K562 (cell line): ENCODE data around the gene CEACAM8. TPM values are rescaled to one million over a fixed set of nuclear protein-coding genes. Genes with fewer than 3 reads are reported as not detected.

Source experiments
- ATAC-seq: fragments of 200-7000 bp; cut with Tn5 transposase; 3 replicates; pipeline ENCODE4 v1.9.1; 2020; ENCODE audit warnings: moderate library complexity
- BruUV-seq: library from RNA; stranded (reverse); fragments of 400-500 nt; replicated peaks from 2 replicates; lab custom pipeline; 2021; lab: Mats Ljungman, UMichigan
- CTCF ChIA-PET: fragments of 300-600 bp; formaldehyde crosslinking; extraction: SDS; loops from one replicate; lab custom pipeline; 2021; ENCODE audit warnings: low intra/inter-chr PET ratio; lab: Yijun Ruan, JAX
- POLR2A ChIA-PET: fragments of 300-600, 350-650 bp; sonication (Branson Sonifier 250); formaldehyde crosslinking; extraction: SDS; loops from one replicate; lab custom pipeline; 2021; ENCODE audit warnings: antibody characterized with exemption, inconsistent platforms; lab: Yijun Ruan, JAX
- DNase-seq, 4 experiments: peaks; one replicate each; pipeline versions ENCODE4 v3.0.0 to v3.0.0-alpha.2; 2011 to 2018; ENCODE audit warnings: low spot score in 3 of 4, mixed read lengths in 3 of 4; ENCODE audit errors: extremely low read depth in 1 of 4
- FAIRE-seq: peaks from 2 replicates; lab custom pipeline; 2011; peaks lifted over from hg19 to GRCh38; lab: Jason Lieb, UNC
- H2AFZ ChIP-seq: 2 replicates; pipeline ENCODE4 v1.6.0; 2011; ENCODE audit warnings: low read depth, low read length, control low read depth, inconsistent platforms
- H3K27ac ChIP-seq: fragments of 200-600 bp; 3 replicates; pipeline ENCODE4 v1.8.0; 2011; ENCODE audit warnings: low read depth, mild to moderate bottlenecking, control low read depth, inconsistent platforms, low read length, moderate library complexity, mixed read lengths; ENCODE audit errors: extremely low read depth
- H3K27me3 ChIP-seq, 2 experiments: fragments of 300-600 bp in 1 of 2; 2 replicates in 1 of 2; 3 replicates in 1 of 2; pipeline versions ENCODE4 v1.6.0 to v1.8.0; 2011; ENCODE audit warnings: inconsistent platforms in 2 of 2, low read length in 2 of 2, mild to moderate bottlenecking in 1 of 2, mixed read lengths in 1 of 2, moderate library complexity in 1 of 2; ENCODE audit not compliant: control insufficient read depth in 2 of 2, insufficient read depth in 2 of 2
- H3K36me3 ChIP-seq: fragments of 300-600 bp; 3 replicates; pipeline ENCODE4 v1.8.0; 2011; ENCODE audit warnings: mild to moderate bottlenecking, low read length, inconsistent platforms; ENCODE audit not compliant: control insufficient read depth, insufficient read depth
- H3K4me1 ChIP-seq, 2 experiments: fragments of 200-600 bp in 1 of 2; replicated peaks in 1 of 2; 2 replicates in 1 of 2; 3 replicates in 1 of 2; pipeline versions ENCODE4 v1.5.1 to v1.8.0; 2011; ENCODE audit warnings: inconsistent platforms in 2 of 2, low read length in 2 of 2, mild to moderate bottlenecking in 1 of 2, mixed read lengths in 1 of 2, moderate library complexity in 1 of 2; ENCODE audit not compliant: control insufficient read depth in 2 of 2, insufficient read depth in 2 of 2
- H3K4me2 ChIP-seq: 2 replicates; pipeline ENCODE4 v1.6.1; 2011; ENCODE audit warnings: low read length, control low read depth, inconsistent platforms, mixed read lengths; ENCODE audit not compliant: insufficient read depth
- H3K4me3 ChIP-seq: fragments of 200-600 bp; sonication (generic), shearing (Covaris generic); 2 replicates; pipeline ENCODE4 v1.5.1; 2016; ENCODE audit warnings: control low read depth, inconsistent platforms
- H3K79me2 ChIP-seq: fragments of 200-600 bp; 3 replicates; pipeline ENCODE4 v1.8.0; 2011; ENCODE audit warnings: low read length, inconsistent platforms; ENCODE audit not compliant: control insufficient read depth, insufficient read depth
- H3K9ac ChIP-seq, 2 experiments: 2 replicates each; pipeline versions ENCODE4 v1.6.0 to v1.6.1; 2011; ENCODE audit warnings: low read depth in 2 of 2, low read length in 2 of 2, control low read depth in 1 of 2, inconsistent platforms in 1 of 2, mild to moderate bottlenecking in 1 of 2, mixed read lengths in 1 of 2; ENCODE audit not compliant: insufficient read depth in 1 of 2
- H3K9me1 ChIP-seq: one replicate; pipeline ENCODE4 v1.6.0; 2011; ENCODE audit warnings: inconsistent platforms, mild to moderate bottlenecking, low read length, moderate library complexity; ENCODE audit not compliant: control insufficient read depth, insufficient read depth
- H3K9me3 ChIP-seq: replicated peaks from 2 replicates; pipeline ENCODE4 v1.5.1; 2011; ENCODE audit warnings: low read depth, low read length, inconsistent platforms; ENCODE audit not compliant: control insufficient read depth, insufficient read depth
- H4K20me1 ChIP-seq: replicated peaks from 2 replicates; pipeline ENCODE4 v1.6.1; 2011; ENCODE audit warnings: low read length, inconsistent platforms, mixed read lengths; ENCODE audit not compliant: control insufficient read depth, insufficient read depth
- CHD2 ChIP-seq: IDR thresholded peaks from 2 replicates; pipeline ENCODE4 v1.6.1; 2011; ENCODE audit warnings: low read depth, low read length
- EGR1 ChIP-seq: fragments of 450-650 bp; conservative IDR thresholded peaks from 2 replicates; pipeline ENCODE4 v1.6.1; 2017; ENCODE audit warnings: mild to moderate bottlenecking
- HNRNPUL1 ChIP-seq: fragments of 200-400 bp; formaldehyde crosslinking; IDR thresholded peaks from 2 replicates; pipeline ENCODE4 v1.6.1; 2017; ENCODE audit warnings: low read length
- JUNB ChIP-seq: fragments of 450-650 bp; formaldehyde crosslinking; conservative IDR thresholded peaks from 2 replicates; pipeline ENCODE4 v1.4.0; 2020; ENCODE audit warnings: mild to moderate bottlenecking
- PHB ChIP-seq: fragments of 250-450 bp; sonication (Bioruptor Pico); IDR thresholded peaks from 2 replicates; pipeline ENCODE4 v1.5.0; 2021
- YY1 ChIP-seq, 3 experiments: IDR thresholded peaks; 2 replicates each; pipeline ENCODE4 v1.6.1; 2011; ENCODE audit warnings: low read length in 2 of 3, mild to moderate bottlenecking in 2 of 3, moderate library complexity in 2 of 3, borderline replicate concordance in 1 of 3, control low read depth in 1 of 3, low read depth in 1 of 3; ENCODE audit not compliant: insufficient read depth in 3 of 3, insufficient replicate concordance in 2 of 3, control insufficient read depth in 1 of 3, insufficient read length in 1 of 3; ENCODE audit errors: extremely low read depth in 1 of 3
- ZNF24 ChIP-seq: fragments of 450-650 bp; IDR thresholded peaks from 2 replicates; pipeline ENCODE4 v1.6.1; 2016
- ZNF696 ChIP-seq: fragments of 250-450 bp; sonication (Bioruptor Pico); conservative IDR thresholded peaks from 2 replicates; pipeline ENCODE4 v1.4.0; 2020; ENCODE audit warnings: mild to moderate bottlenecking, moderate library complexity
- ZSCAN29 ChIP-seq: fragments of 450-650 bp; IDR thresholded peaks from 2 replicates; pipeline ENCODE4 v1.6.1; 2017
- WGBS: fragments of 100-300 bp; shearing (Covaris generic); methylation state at CpG from one replicate; pipeline ENCODE4 v1.1.6; 2016; ENCODE audit warnings: low coverage, mixed read lengths; ENCODE audit not compliant: insufficient coverage; ENCODE audit errors: missing lambda C conversion rate; 5-methylcytosine and 5-hydroxymethylcytosine counted together
- in situ Hi-C: fragments of 300-500 bp; cut with MboI; formaldehyde crosslinking; loops from 4 replicates; pipeline ENCODE4 v1.15.0; 2018; ENCODE audit warnings: inconsistent platforms, mixed read lengths
- intact Hi-C: fragments of 100-400 bp; cut with micrococcal nuclease; formaldehyde crosslinking; loops from 2 replicates; pipeline ENCODE4 v1.14.2; 2022
- polyA plus RNA-seq, 8 experiments: library from polyadenylated mRNA; depleted of rRNA in 4 of 8; stranded (reverse) in 5 of 8; unstranded in 3 of 8; fragments of >200 nt; fragmentation: Nextera tagmentation in 2 of 8; fragmentation: Illumina TruSeq in 1 of 8; extraction: Ambion mirVana in 2 of 8; extraction: Trizol in 1 of 8; gene quantifications; 2 replicates each; pipeline versions ENCODE4 v1.2.1 to v1.2.3, GENCODE V29; 2011 to 2014; ENCODE audit warnings: inconsistent platforms in 1 of 8, missing spikeins in 1 of 8
- total RNA-seq, 7 experiments: library from RNA; depleted of rRNA in 6 of 7; stranded (reverse); fragments of >200 nt in 6 of 7; fragmentation: Illumina TruSeq in 2 of 7; extraction: Trizol in 2 of 7; gene quantifications; 2 replicates each; pipeline versions ENCODE4 v1.2.1 to v1.2.3, GENCODE V29; 2011 to 2021; ENCODE audit warnings: low replicate concordance in 1 of 7

Gene CEACAM8
- total and polyA plus RNA-seq, 9 of the 15 experiments (the other 6 are each of a cell fraction or from before 2014, with no cell fraction given) = not detected

- intact Hi-C loops = no loop called here
- Histone ChIP-seq H3K36me3 (no peaks in the 10 kb centered on the region), H3K4me2 (no peak overlapping the region), H3K27ac (no peak overlapping the region), H3K4me3 (no peak overlapping the region), H3K9ac (no peak overlapping the region), H3K4me1 (no peaks in the 10 kb centered on the region; a peak in 1 of 5 replicates), H3K79me2 (no peaks in the 10 kb centered on the region)
- CTCF ChIA-PET = no interaction called here
- POLR2A ChIA-PET = no interaction called here
- WGBS = 9% methylated on average over 3 of the region's 3 CpGs
- TF ChIP-seq PHB (CRISPR knock-in tag) = no peak
- no peak for TF ChIP-seq ZNF24
- no peak for TF ChIP-seq YY1 (IDR thresholded peaks at IDR 0.05; ENCODE audit: borderline replicate concordance in 1 of 3, control insufficient read depth in 1 of 3, extremely low read depth in 1 of 3, insufficient read depth in 3 of 3, insufficient read length in 1 of 3, insufficient replicate concordance in 2 of 3, low read depth in 1 of 3, low read length in 2 of 3)
- TF ChIP-seq ZSCAN29 = no peak
- no peak for TF ChIP-seq CHD2
- TF ChIP-seq HNRNPUL1 = no peak
- TF ChIP-seq JUNB (CRISPR knock-in tag) = no peak
- TF ChIP-seq EGR1 = no peak
- no peak for TF ChIP-seq ZNF696
- TF ChIP-seq, all 486 proteins: peak for 0
- Histone ChIP-seq H3K9me3 (no peaks in the 10 kb centered on the region; the same call in 1 of the 2 replicates), H3K9me1 (no peaks in the 10 kb centered on the region), H3K27me3 (peaks cover 11 to 13% of the 10 kb centered on the region in 2 experiments; a peak in 3 of 5 replicates), H4K20me1 (no peaks in the 10 kb centered on the region), H2AFZ (no peak overlapping the region)
- ATAC-seq (no peak), FAIRE-seq (no peak), DNase-seq (no peak)
- BruUV-seq = no TSS peak
- in situ Hi-C loops = loop anchor here (25.0 kb wide), 1 partner anchor 419 kb away; no protein-coding TSS in a partner anchor
These were observed 63.4 kb downstream of the CEACAM8 start for GRCh38 chr19:42531313-42531712.

Other genes with a start within 250 kb of the CEACAM8 start
- gene CNFN, start 204.6 kb downstream of the CEACAM8 start, total RNA-seq (2014; rRNA removed) = 0.94 TPM in 1 of 2 replicates, not detected in the other
- gene CNFN, start 204.6 kb downstream of the CEACAM8 start, total RNA-seq (2014; rRNA removed; fragmentation: Illumina TruSeq; extraction: Trizol) = not detected in 2 replicates
- gene CNFN, start 204.6 kb downstream of the CEACAM8 start, total RNA-seq (2015; rRNA removed; fragmentation: Illumina TruSeq; extraction: Trizol) = not detected in 2 replicates
- gene CNFN, start 204.6 kb downstream of the CEACAM8 start, total RNA-seq (2021) = 0.35 TPM in 1 of 2 replicates, not detected in the other
- gene CNFN, start 204.6 kb downstream of the CEACAM8 start, polyA plus RNA-seq (2011; rRNA removed) = 0.18 TPM in 1 of 2 replicates, not detected in the other
- 0.47 TPM in 1 of 2 replicates, not detected in the other for gene CNFN, start 204.6 kb downstream of the CEACAM8 start, polyA plus RNA-seq (2014; fragmentation: Illumina TruSeq; extraction: Trizol)
- under 1 TPM in 1 of 2 experiments, not detected in 1; 0.18 TPM for gene CNFN, start 204.6 kb downstream of the CEACAM8 start, polyA plus RNA-seq (2014; fragmentation: Nextera tagmentation; extraction: Ambion mirVana)
- gene CNFN, start 204.6 kb downstream of the CEACAM8 start, polyA plus RNA-seq (2014; rRNA removed) = 0.52 and 1.8 TPM in 2 replicates
- gene LIPE, start 167.5 kb downstream of the CEACAM8 start, total RNA-seq (2014; rRNA removed) = not detected in 2 replicates
- gene LIPE, start 167.5 kb downstream of the CEACAM8 start, total RNA-seq (2014; rRNA removed; fragmentation: Illumina TruSeq; extraction: Trizol) = not detected in 2 replicates
- gene LIPE, start 167.5 kb downstream of the CEACAM8 start, total RNA-seq (2015; rRNA removed; fragmentation: Illumina TruSeq; extraction: Trizol) = not detected in 2 replicates
- gene LIPE, start 167.5 kb downstream of the CEACAM8 start, total RNA-seq (2021) = 0.22 and 0.27 TPM in 2 replicates
- not detected in 2 replicates for gene LIPE, start 167.5 kb downstream of the CEACAM8 start, polyA plus RNA-seq (2011; rRNA removed)
- not detected in 2 replicates for gene LIPE, start 167.5 kb downstream of the CEACAM8 start, polyA plus RNA-seq (2014; fragmentation: Illumina TruSeq; extraction: Trizol)
- gene LIPE, start 167.5 kb downstream of the CEACAM8 start, polyA plus RNA-seq (2014; fragmentation: Nextera tagmentation; extraction: Ambion mirVana) = not detected
- not detected in 2 replicates for gene LIPE, start 167.5 kb downstream of the CEACAM8 start, polyA plus RNA-seq (2014; rRNA removed)
- gene CXCL17, start 152.0 kb downstream of the CEACAM8 start, total RNA-seq (2014; rRNA removed) = not detected in 2 replicates
- gene CXCL17, start 152.0 kb downstream of the CEACAM8 start, total RNA-seq (2014; rRNA removed; fragmentation: Illumina TruSeq; extraction: Trizol) = not detected in 2 replicates
- gene CXCL17, start 152.0 kb downstream of the CEACAM8 start, total RNA-seq (2015; rRNA removed; fragmentation: Illumina TruSeq; extraction: Trizol) = not detected in 2 replicates
- not detected in 2 replicates for gene CXCL17, start 152.0 kb downstream of the CEACAM8 start, total RNA-seq (2021)
- gene CXCL17, start 152.0 kb downstream of the CEACAM8 start, polyA plus RNA-seq (2011; rRNA removed) = not detected in 2 replicates
- gene CXCL17, start 152.0 kb downstream of the CEACAM8 start, polyA plus RNA-seq (2014; fragmentation: Illumina TruSeq; extraction: Trizol) = 0.10 TPM in 1 of 2 replicates, not detected in the other
- under 1 TPM in 1 of 2 experiments, not detected in 1; 0.15 TPM for gene CXCL17, start 152.0 kb downstream of the CEACAM8 start, polyA plus RNA-seq (2014; fragmentation: Nextera tagmentation; extraction: Ambion mirVana)
- not detected in 2 replicates for gene CXCL17, start 152.0 kb downstream of the CEACAM8 start, polyA plus RNA-seq (2014; rRNA removed)
- 0.05 TPM in 1 of 2 replicates, not detected in the other for gene CEACAM1, start 66.4 kb downstream of the CEACAM8 start, total RNA-seq (2014; rRNA removed)
- 0.11 TPM in 1 of 2 replicates, not detected in the other for gene CEACAM1, start 66.4 kb downstream of the CEACAM8 start, total RNA-seq (2014; rRNA removed; fragmentation: Illumina TruSeq; extraction: Trizol)
- 0.04 and 0.15 TPM in 2 replicates for gene CEACAM1, start 66.4 kb downstream of the CEACAM8 start, total RNA-seq (2015; rRNA removed; fragmentation: Illumina TruSeq; extraction: Trizol)
- 0.16 and 0.36 TPM in 2 replicates for gene CEACAM1, start 66.4 kb downstream of the CEACAM8 start, total RNA-seq (2021)
- 0.15 TPM in 1 of 2 replicates, not detected in the other for gene CEACAM1, start 66.4 kb downstream of the CEACAM8 start, polyA plus RNA-seq (2011; rRNA removed)
- gene CEACAM1, start 66.4 kb downstream of the CEACAM8 start, polyA plus RNA-seq (2014; fragmentation: Illumina TruSeq; extraction: Trizol) = 0.12 TPM in 1 of 2 replicates, not detected in the other
- under 1 TPM in 1 of 2 experiments, not detected in 1; 0.10 TPM for gene CEACAM1, start 66.4 kb downstream of the CEACAM8 start, polyA plus RNA-seq (2014; fragmentation: Nextera tagmentation; extraction: Ambion mirVana)
- gene CEACAM1, start 66.4 kb downstream of the CEACAM8 start, polyA plus RNA-seq (2014; rRNA removed) = 0.05 and 0.77 TPM in 2 replicates
- not detected in 2 replicates for gene PSG3, start 145.6 kb upstream of the CEACAM8 start, total RNA-seq (2014; rRNA removed)
- not detected in 2 replicates for gene PSG3, start 145.6 kb upstream of the CEACAM8 start, total RNA-seq (2014; rRNA removed; fragmentation: Illumina TruSeq; extraction: Trizol)
- gene PSG3, start 145.6 kb upstream of the CEACAM8 start, total RNA-seq (2015; rRNA removed; fragmentation: Illumina TruSeq; extraction: Trizol) = not detected in 2 replicates
- gene PSG3, start 145.6 kb upstream of the CEACAM8 start, total RNA-seq (2021) = not detected in 2 replicates
- not detected in 2 replicates for gene PSG3, start 145.6 kb upstream of the CEACAM8 start, polyA plus RNA-seq (2011; rRNA removed)
- not detected in 2 replicates for gene PSG3, start 145.6 kb upstream of the CEACAM8 start, polyA plus RNA-seq (2014; fragmentation: Illumina TruSeq; extraction: Trizol)
- not detected for gene PSG3, start 145.6 kb upstream of the CEACAM8 start, polyA plus RNA-seq (2014; fragmentation: Nextera tagmentation; extraction: Ambion mirVana)
- gene PSG3, start 145.6 kb upstream of the CEACAM8 start, polyA plus RNA-seq (2014; rRNA removed) = not detected in 2 replicates
- not detected in 2 replicates for gene PSG8, start 170.8 kb upstream of the CEACAM8 start, total RNA-seq (2014; rRNA removed)
- gene PSG8, start 170.8 kb upstream of the CEACAM8 start, total RNA-seq (2014; rRNA removed; fragmentation: Illumina TruSeq; extraction: Trizol) = not detected in 2 replicates
- not detected in 2 replicates for gene PSG8, start 170.8 kb upstream of the CEACAM8 start, total RNA-seq (2015; rRNA removed; fragmentation: Illumina TruSeq; extraction: Trizol)
- not detected in 2 replicates for gene PSG8, start 170.8 kb upstream of the CEACAM8 start, total RNA-seq (2021)
- gene PSG8, start 170.8 kb upstream of the CEACAM8 start, polyA plus RNA-seq (2011; rRNA removed) = not detected in 2 replicates
- not detected in 2 replicates for gene PSG8, start 170.8 kb upstream of the CEACAM8 start, polyA plus RNA-seq (2014; fragmentation: Illumina TruSeq; extraction: Trizol)
- not detected for gene PSG8, start 170.8 kb upstream of the CEACAM8 start, polyA plus RNA-seq (2014; fragmentation: Nextera tagmentation; extraction: Ambion mirVana)
- not detected in 2 replicates for gene PSG8, start 170.8 kb upstream of the CEACAM8 start, polyA plus RNA-seq (2014; rRNA removed)